Activated gamma-delta T cell treated with Interleukin-2 at 50 U/mL for 16 hours (primary cell): Measurements from ENCODE around the gene MPEG1.

Experiments used
- DNase-seq: peaks from one replicate; pipeline ENCODE4 v3.0.0-alpha.2; 2020

Gene MPEG1

GRCh38 chr11:59187035-59187434 lies 25.7 kb downstream of the MPEG1 start:
- no peak for DNase-seq

- DNase-seq: peak; percentile 45
Measured at GRCh38 chr11:59186130-59186594, 26.6 kb downstream of the MPEG1 start.

- no peak for DNase-seq
Measured at GRCh38 chr11:59185386-59185945, 27.3 kb downstream of the MPEG1 start.

DNA sequence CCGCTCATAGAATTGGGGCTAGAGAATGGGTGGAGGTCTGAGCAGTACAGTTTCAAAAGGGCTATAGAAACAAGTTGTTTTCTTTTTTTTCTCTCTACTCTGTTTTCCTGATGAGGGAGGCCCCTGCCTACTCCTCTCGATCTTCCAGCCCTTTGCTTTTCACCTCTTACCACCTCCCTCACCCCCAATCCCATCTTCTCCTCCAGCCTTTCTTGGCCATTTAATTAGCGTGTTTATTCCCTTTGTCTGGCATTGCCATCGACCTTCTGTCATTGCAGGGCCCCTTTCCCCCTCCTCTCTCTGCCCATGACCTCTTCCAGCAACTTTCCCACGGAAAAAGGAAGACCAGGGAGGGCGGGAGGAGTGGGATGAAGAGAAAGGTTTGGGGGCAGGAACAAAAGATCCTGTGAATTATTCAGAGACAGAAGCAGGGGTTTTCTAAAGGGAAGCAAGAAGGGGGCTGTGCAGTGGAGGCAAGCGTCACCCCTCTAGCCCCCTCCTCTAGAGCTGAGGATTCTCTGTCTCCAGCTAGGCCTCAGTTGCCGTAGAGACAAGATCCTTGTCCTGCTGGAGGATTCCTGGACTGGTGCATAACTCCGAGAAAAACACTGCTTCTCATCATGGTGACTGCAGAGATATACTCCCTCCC lies 27.9 kb downstream of the MPEG1 start:
- DNase-seq: no peak

DNA sequence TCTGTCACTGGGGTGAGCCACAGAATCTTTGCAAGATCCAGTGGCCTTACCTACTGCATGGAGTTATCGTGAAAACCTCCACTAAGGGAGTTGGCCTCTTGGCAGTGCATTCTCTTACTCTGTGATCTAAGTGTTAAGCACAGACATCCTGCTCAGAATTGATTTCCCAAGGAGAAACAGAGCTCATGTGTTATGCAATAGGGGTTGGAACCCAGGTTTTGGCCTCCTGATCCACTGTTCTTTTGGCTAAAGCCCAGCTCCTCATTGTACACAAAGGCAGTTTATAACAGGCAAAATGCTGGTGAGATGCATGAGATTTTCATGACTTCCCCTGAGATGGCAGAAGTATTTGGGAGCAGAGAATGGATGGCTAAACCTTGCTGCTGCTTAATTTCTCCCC lies 29.0 kb downstream of the MPEG1 start:
- no peak for DNase-seq

- no peak for DNase-seq
Measured at GRCh38 chr11:59182457-59183151, 30.1 kb downstream of the MPEG1 start.

- DNase-seq: no peak
Measured at GRCh38 chr11:59181746-59182456, 30.8 kb downstream of the MPEG1 start.

DNA sequence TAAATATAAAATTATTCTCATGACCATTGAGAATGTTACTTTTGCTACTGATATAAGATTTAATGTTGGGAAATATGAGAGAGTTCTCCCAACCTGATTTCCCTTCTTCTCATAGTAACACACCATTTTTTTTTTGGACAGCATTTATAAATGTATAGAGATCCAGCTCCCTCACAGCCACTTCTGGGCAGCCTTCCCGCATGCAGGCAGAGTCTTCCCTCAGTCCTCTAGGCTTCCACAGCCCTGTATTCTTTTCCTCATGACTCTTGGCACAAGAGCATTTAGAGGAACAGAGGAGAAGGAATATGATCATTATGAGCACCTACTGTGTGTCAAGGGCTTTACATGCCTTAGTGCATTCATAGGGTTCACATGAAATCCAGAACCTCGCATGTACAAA lies 31.8 kb downstream of the MPEG1 start:
- no peak for DNase-seq

- no peak for DNase-seq
Measured at GRCh38 chr11:59180168-59180776, 32.5 kb downstream of the MPEG1 start.

DNA sequence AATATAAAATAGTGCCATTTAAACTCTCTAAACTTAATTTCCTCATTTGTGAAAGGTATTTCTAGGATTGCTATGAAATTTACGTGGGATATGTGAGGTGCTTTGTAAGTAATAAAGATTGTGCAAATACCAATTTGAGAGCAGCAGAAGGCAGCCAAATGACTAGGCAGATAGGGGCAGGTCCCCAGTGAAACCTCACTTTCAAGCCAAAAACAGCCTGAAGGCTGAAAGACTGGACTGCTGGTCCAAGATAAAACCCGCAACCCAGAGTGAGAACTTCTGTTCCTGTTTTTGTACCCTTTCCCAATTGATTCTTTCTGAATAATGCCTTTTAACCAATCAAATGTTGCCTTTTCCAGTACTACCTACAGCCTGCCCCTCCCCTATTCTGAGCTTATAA lies 33.6 kb downstream of the MPEG1 start:
- DNase-seq: no peak

DNA sequence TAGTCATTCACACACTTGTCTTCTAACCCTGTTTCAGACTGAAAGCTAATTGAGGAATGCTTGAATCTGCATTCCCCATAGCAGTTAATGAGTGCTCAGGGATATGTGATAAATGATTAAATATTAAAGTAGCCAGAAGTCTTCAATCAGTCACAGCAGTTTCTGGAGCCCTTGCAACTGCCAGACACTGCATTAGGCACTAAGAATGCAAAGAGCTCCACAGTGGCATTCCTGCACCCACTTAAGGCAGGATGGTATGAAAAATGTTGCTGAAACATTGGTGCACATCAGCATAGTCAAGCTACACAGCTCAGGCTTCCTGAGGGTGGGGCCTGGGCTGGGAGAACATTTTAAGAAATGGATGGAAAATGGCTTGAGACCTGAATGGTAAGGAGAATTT lies 34.3 kb downstream of the MPEG1 start:
- no peak for DNase-seq

- no peak for DNase-seq
Measured at GRCh38 chr11:59176330-59176729, 36.4 kb downstream of the MPEG1 start.

DNA sequence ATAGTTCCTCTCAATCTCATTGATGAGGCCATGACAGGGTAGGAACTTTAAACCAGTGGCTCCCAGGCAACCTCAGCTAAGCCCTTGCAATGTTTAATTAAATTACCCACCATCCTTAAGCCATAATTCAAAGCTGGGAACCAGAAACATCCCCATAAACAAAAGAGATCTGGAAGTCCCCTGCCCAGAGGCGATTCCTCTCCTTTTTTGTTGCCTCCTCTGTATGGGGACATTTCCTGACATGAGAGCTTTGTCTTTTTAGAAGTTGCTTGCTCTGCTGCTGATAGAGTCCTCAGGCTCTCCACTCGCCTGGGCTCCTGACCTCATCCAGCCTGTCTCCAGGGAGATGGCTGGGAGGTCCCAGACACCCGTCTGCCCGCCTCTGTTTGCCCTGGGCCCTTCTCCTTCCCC lies 37.6 kb downstream of the MPEG1 start:
- no peak for DNase-seq

DNA sequence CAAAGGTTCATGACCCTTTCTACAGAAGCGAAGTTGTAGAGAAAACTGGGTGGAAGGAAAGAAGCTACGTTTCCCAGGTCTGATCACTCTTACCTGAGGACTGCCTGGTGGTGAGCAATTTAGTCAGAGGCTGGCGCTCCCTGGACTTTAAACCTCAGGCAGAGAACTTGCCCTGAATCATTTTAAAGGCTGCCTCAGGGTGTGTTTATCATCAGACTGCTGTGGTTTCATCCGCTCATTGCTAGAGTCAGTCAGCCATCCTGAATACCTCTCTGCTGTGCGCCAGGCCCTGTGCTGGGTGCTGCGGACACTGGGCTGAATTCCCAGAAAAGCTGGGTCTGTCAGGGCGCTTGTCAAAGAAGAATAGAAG lies 38.1 kb downstream of the MPEG1 start:
- no peak for DNase-seq

DNA sequence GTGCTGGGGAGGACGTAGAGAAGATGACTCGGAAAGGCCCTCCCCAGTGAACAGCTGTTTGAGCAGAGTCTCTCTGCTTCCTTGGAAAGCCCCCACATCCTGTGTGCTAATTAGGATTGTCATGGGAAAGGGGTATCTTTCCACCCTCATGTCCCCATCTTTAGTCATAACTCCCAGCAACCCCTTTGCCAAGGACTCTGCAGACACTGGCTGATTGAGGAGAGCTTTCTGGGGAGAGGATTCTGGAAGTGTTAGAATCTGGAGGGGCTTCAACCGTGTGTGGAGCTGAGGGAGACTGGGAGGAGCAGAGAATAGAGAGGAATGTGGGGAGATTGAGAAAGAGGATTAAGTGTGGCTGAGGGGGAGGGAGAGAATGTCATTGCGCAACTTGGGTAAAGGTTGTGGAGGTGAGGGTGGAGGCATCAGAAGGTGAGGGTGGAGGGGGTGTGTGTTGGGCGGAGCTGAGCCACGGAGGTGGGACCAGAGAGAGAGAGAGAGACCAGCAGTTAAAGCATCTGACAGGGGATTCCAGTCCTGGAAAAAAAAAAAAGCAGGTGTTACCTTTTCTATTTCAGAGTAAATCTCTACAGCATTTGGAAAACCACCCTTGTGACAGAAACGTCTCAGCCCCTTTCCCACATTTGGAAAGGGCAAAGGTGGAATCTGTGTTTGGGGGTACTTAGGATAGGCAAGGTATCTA lies 38.6 kb downstream of the MPEG1 start:
- DNase-seq: no peak

GRCh38 chr11:59173080-59173963 lies 39.4 kb downstream of the MPEG1 start:
- no peak for DNase-seq

- no peak for DNase-seq
Measured at GRCh38 chr11:59172345-59173079, 40.2 kb downstream of the MPEG1 start.

DNA sequence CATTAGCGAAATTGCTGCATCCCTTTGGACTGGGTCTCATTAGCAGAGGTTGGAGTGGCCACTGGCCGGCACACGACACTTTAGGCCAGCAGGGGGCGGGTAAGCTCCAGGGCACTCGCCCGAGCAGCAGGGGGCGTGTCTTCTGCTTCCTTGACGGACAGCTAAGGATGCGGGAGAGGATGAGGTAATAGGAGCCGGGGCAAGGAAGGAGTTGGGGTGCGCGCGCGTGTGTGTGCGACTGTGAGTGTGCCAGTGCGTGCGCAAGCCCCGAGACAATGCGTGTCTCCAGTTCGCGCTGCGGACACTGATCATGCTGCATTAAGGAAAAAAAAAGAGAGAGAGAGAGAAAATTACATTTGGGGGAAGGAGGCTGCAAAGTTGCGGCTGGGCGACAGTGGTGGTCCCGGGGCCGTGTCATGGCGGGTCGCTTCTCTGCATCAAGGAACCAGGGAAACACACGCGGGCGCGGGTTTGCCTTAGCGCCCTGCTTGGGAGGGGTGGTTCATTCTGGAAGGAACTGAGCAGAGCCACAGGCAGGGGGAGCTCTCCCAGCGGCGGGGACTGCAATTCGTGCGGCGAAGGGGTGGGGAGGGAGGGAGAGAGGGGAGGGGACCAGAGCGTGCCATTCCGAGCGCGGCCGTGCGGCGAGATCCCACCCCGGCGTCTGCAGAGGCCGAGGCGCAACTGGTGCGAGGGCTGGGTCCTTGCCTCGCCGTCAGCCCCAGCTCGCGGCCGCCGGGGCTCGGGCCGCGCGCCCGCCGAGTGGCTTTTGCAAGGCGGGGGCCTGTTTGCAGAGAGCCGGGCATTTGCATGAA lies 41.0 kb downstream of the MPEG1 start, which contains the start of gene DTX4:
DTX4 (plus strand) TSS at position 625 of the 815 bp plus-strand sequence. CDS start 464 bp downstream, outside the sequence.
- peak; percentile 90 for DNase-seq

- no peak for DNase-seq
Measured at GRCh38 chr11:59164028-59164427, 48.7 kb downstream of the MPEG1 start.
